GM23338 (cell line): ENCODE measurements around the gene STT3B. TPM values are rescaled to one million over a fixed set of nuclear protein-coding genes. Genes with fewer than 3 reads are reported as not detected.

ENCODE experiments used
- ATAC-seq: fragments of 200-7000 bp; cut with Tn5 transposase; 3 replicates; pipeline ENCODE4 v1.9.1; 2020
- DNase-seq: peaks from one replicate; pipeline ENCODE4 v3.0.0-alpha.2; 2015; ENCODE audit warnings: low spot score
- H2AFZ ChIP-seq: fragments of 200-600 bp; sonication (generic); 2 replicates; pipeline ENCODE4 v1.8.0; 2016; ENCODE audit warnings: antibody characterized with exemption, mild to moderate bottlenecking, moderate library complexity
- H3F3A ChIP-seq: fragments of 200-600 bp; sonication (generic); replicated peaks from 2 replicates; pipeline ENCODE4 v1.8.0; 2017; ENCODE audit warnings: antibody characterized with exemption, mixed run types, low read depth
- H3K27ac ChIP-seq: fragments of 200-600 bp; sonication (generic); 2 replicates; pipeline ENCODE4 v1.6.1; 2016; ENCODE audit warnings: low read depth
- H3K27me3 ChIP-seq: fragments of 200-600 bp; sonication (generic); 2 replicates; pipeline ENCODE4 v1.8.0; 2016; ENCODE audit warnings: mild to moderate bottlenecking, mixed run types, moderate library complexity; ENCODE audit not compliant: insufficient read depth
- H3K36me3 ChIP-seq: fragments of 200-600 bp; sonication (generic); 2 replicates; pipeline ENCODE4 v1.8.0; 2016; ENCODE audit warnings: mild to moderate bottlenecking; ENCODE audit not compliant: insufficient read depth
- H3K4me1 ChIP-seq: fragments of 200-600 bp; sonication (generic); 2 replicates; pipeline ENCODE4 v1.8.0; 2016; ENCODE audit warnings: mild to moderate bottlenecking, moderate library complexity; ENCODE audit not compliant: insufficient read depth
- H3K4me2 ChIP-seq: fragments of 200-600 bp; sonication (generic); 2 replicates; pipeline ENCODE4 v1.7.1; 2017; ENCODE audit warnings: mixed run types
- H3K4me3 ChIP-seq: fragments of 200-600 bp; sonication (generic); 2 replicates; pipeline ENCODE4 v1.6.1; 2016; ENCODE audit warnings: mixed run types
- H3K79me2 ChIP-seq: fragments of 200-600 bp; sonication (generic); replicated peaks from 2 replicates; pipeline ENCODE4 v1.8.0; 2017; ENCODE audit warnings: mild to moderate bottlenecking; ENCODE audit not compliant: insufficient read depth
- H3K9me2 ChIP-seq: fragments of 200-600 bp; sonication (generic); 2 replicates; pipeline ENCODE4 v1.8.0; 2017; ENCODE audit not compliant: insufficient read depth
- H4K20me1 ChIP-seq: fragments of 200-600 bp; sonication (generic); replicated peaks from 2 replicates; pipeline ENCODE4 v1.8.0; 2017; ENCODE audit warnings: mild to moderate bottlenecking; ENCODE audit not compliant: insufficient read depth
- H3K27ac Mint-ChIP-seq: 2 replicates; pipeline ENCODE4 v1.8.0; 2020; ENCODE audit warnings: inconsistent platforms, mild to moderate bottlenecking, moderate library complexity, mixed read lengths
- H3K27me3 Mint-ChIP-seq: 3 replicates; pipeline ENCODE4 v1.8.0; 2022; ENCODE audit warnings: low read depth, mild to moderate bottlenecking, moderate library complexity, mixed read lengths, inconsistent platforms; ENCODE audit not compliant: insufficient read depth, poor library complexity
- H3K36me3 Mint-ChIP-seq: 3 replicates; pipeline ENCODE4 v1.8.0; 2021; ENCODE audit warnings: low read depth, mild to moderate bottlenecking, inconsistent platforms, moderate library complexity, mixed read lengths
- H3K4me1 Mint-ChIP-seq: 3 replicates; pipeline ENCODE4 v1.8.0; 2020; ENCODE audit warnings: mild to moderate bottlenecking, inconsistent platforms, mixed read lengths
- H3K4me3 Mint-ChIP-seq: 3 replicates; pipeline ENCODE4 v1.8.0; 2021; ENCODE audit warnings: moderate library complexity, mild to moderate bottlenecking, inconsistent platforms, mixed read lengths
- H3K9me3 Mint-ChIP-seq: 3 replicates; pipeline ENCODE4 v1.8.0; 2020; ENCODE audit warnings: moderate library complexity, mild to moderate bottlenecking, inconsistent platforms, mixed read lengths
- CREB1 ChIP-seq: fragments of 250-450 bp; sonication (Bioruptor Pico); IDR thresholded peaks from 2 replicates; pipeline ENCODE4 v1.5.0; 2020; ENCODE audit warnings: low read depth, mild to moderate bottlenecking, moderate library complexity
- EZH2 ChIP-seq: fragments of 200-600 bp; sonication (generic); IDR thresholded peaks from one replicate; pipeline ENCODE4 v1.8.0; 2017; ENCODE audit warnings: antibody characterized with exemption, mild to moderate bottlenecking, low read depth; ENCODE audit not compliant: unreplicated experiment
- EZH2phosphoT487 ChIP-seq: fragments of 200-600 bp; sonication (generic); IDR thresholded peaks from one replicate; pipeline ENCODE4 v1.8.1; 2018; ENCODE audit warnings: antibody characterized with exemption; ENCODE audit not compliant: unreplicated experiment
- JUNB ChIP-seq: IDR thresholded peaks from one replicate; pipeline ENCODE4 v1.6.1; 2016; ENCODE audit warnings: antibody characterized with exemption; ENCODE audit not compliant: unreplicated experiment
- NANOG ChIP-seq: IDR thresholded peaks from 2 replicates; pipeline ENCODE4 v1.6.1; 2016; ENCODE audit warnings: antibody characterized with exemption, borderline replicate concordance
- POLR2AphosphoS5 ChIP-seq: IDR thresholded peaks from 2 replicates; pipeline ENCODE4 v1.6.1; 2016; ENCODE audit warnings: antibody characterized with exemption, low read depth
- STAT1 ChIP-seq: IDR thresholded peaks from one replicate; pipeline ENCODE4 v1.6.1; 2016; ENCODE audit warnings: antibody characterized with exemption; ENCODE audit not compliant: unreplicated experiment
- ZNF114 ChIP-seq: fragments of 250-450 bp; sonication (Bioruptor Pico); IDR thresholded peaks from 2 replicates; pipeline ENCODE4 v1.5.0; 2020; ENCODE audit warnings: mild to moderate bottlenecking, moderate library complexity
- ZNF331 ChIP-seq: fragments of 250-450 bp; sonication (Bioruptor Pico); IDR thresholded peaks from 2 replicates; pipeline ENCODE4 v1.5.0; 2020; ENCODE audit warnings: low read depth, mild to moderate bottlenecking, moderate library complexity
- polyA plus RNA-seq: library from polyadenylated mRNA; unstranded; fragments of >200 nt; fragmentation: Nextera tagmentation; extraction: Ambion mirVana; gene quantifications from 2 replicates; pipeline ENCODE4 v1.2.1, GENCODE V29; 2016
- total RNA-seq: library from RNA; depleted of rRNA; stranded (reverse); fragments of >200 nt; shearing (Covaris generic); gene quantifications from 2 replicates; pipeline ENCODE4 v1.2.3, GENCODE V29; 2014
- TF ChIP-seq, protein P1 (sequence below): IDR thresholded peaks from 2 replicates; pipeline ENCODE4 v1.6.1; 2016; ENCODE audit warnings: antibody characterized with exemption
- TF ChIP-seq, protein P2 (sequence below): fragments of 250-450 bp; sonication (Bioruptor Pico); IDR thresholded peaks from 2 replicates; pipeline ENCODE4 v1.5.0; 2020; ENCODE audit warnings: mild to moderate bottlenecking, moderate library complexity
- TF ChIP-seq, protein P3 (sequence below): IDR thresholded peaks from one replicate; pipeline ENCODE4 v1.6.1; 2018; ENCODE audit warnings: antibody characterized with exemption; ENCODE audit not compliant: unreplicated experiment
- TF ChIP-seq, protein P4 (sequence below), 2 experiments: fragments of 200-600 bp in 1 of 2; sonication (generic) in 1 of 2; conservative IDR thresholded peaks; 2 replicates each; pipeline versions ENCODE4 v1.5.1 to v1.6.1; 2016 to 2017; ENCODE audit warnings: antibody characterized with exemption in 2 of 2, low read depth in 2 of 2, mild to moderate bottlenecking in 2 of 2, moderate library complexity in 1 of 2

The STT3B gene
- total and polyA plus RNA-seq, 2 experiments from 2014 or later: 44.1 to 167 TPM

DNA sequence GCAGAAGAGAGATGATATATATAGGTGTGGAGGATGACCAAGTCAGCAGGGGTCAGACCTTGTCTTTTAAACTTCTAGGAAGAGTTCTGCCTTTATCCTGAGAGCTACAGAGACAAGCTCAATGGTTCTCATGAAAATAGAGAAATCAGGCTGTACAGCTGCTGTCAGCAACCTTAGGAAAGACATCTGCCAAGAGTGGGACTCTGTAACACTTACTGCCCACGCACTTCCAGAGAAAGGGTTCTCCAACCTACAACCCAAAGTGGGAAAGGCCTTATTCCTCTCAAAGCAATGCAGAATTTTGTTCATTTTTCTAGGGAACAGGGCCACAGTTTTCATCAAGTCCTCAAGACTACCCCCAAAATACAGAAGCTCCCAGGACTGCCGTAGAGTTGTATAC lies 138.7 kb downstream of the STT3B start:
- H3K4me3 Mint-ChIP-seq: no peak overlapping the region
- H3K27ac Mint-ChIP-seq: no peak overlapping the region
- Histone ChIP-seq H4K20me1 (peaks cover 4% of the 10 kb centered on the region; the same call in 1 of the 2 replicates), H3K27ac (no peak overlapping the region), H3K4me2 (no peak overlapping the region), H3K36me3 (no peaks in the 10 kb centered on the region), H3K27me3 (no peaks in the 10 kb centered on the region), H3K79me2 (peaks cover 2% of the 10 kb centered on the region; the same call in 1 of the 2 replicates), H2AFZ (no peak overlapping the region), H3F3A (no peaks in the 10 kb centered on the region), H3K4me1 (no peaks in the 10 kb centered on the region), H3K4me3 (no peak overlapping the region), H3K9me2 (no peaks in the 10 kb centered on the region)
- DNase-seq (no peak), ATAC-seq (no peak)
- TF ChIP-seq, protein P1, sequence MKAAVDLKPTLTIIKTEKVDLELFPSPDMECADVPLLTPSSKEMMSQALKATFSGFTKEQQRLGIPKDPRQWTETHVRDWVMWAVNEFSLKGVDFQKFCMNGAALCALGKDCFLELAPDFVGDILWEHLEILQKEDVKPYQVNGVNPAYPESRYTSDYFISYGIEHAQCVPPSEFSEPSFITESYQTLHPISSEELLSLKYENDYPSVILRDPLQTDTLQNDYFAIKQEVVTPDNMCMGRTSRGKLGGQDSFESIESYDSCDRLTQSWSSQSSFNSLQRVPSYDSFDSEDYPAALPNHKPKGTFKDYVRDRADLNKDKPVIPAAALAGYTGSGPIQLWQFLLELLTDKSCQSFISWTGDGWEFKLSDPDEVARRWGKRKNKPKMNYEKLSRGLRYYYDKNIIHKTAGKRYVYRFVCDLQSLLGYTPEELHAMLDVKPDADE: no peak
- no peak for TF ChIP-seq JUNB
- no peak for TF ChIP-seq EZH2phosphoT487
- TF ChIP-seq ZNF331 (CRISPR knock-in tag): no peak
- TF ChIP-seq CREB1 (CRISPR knock-in tag): no peak
- no peak for TF ChIP-seq ZNF114
- TF ChIP-seq, protein P2, sequence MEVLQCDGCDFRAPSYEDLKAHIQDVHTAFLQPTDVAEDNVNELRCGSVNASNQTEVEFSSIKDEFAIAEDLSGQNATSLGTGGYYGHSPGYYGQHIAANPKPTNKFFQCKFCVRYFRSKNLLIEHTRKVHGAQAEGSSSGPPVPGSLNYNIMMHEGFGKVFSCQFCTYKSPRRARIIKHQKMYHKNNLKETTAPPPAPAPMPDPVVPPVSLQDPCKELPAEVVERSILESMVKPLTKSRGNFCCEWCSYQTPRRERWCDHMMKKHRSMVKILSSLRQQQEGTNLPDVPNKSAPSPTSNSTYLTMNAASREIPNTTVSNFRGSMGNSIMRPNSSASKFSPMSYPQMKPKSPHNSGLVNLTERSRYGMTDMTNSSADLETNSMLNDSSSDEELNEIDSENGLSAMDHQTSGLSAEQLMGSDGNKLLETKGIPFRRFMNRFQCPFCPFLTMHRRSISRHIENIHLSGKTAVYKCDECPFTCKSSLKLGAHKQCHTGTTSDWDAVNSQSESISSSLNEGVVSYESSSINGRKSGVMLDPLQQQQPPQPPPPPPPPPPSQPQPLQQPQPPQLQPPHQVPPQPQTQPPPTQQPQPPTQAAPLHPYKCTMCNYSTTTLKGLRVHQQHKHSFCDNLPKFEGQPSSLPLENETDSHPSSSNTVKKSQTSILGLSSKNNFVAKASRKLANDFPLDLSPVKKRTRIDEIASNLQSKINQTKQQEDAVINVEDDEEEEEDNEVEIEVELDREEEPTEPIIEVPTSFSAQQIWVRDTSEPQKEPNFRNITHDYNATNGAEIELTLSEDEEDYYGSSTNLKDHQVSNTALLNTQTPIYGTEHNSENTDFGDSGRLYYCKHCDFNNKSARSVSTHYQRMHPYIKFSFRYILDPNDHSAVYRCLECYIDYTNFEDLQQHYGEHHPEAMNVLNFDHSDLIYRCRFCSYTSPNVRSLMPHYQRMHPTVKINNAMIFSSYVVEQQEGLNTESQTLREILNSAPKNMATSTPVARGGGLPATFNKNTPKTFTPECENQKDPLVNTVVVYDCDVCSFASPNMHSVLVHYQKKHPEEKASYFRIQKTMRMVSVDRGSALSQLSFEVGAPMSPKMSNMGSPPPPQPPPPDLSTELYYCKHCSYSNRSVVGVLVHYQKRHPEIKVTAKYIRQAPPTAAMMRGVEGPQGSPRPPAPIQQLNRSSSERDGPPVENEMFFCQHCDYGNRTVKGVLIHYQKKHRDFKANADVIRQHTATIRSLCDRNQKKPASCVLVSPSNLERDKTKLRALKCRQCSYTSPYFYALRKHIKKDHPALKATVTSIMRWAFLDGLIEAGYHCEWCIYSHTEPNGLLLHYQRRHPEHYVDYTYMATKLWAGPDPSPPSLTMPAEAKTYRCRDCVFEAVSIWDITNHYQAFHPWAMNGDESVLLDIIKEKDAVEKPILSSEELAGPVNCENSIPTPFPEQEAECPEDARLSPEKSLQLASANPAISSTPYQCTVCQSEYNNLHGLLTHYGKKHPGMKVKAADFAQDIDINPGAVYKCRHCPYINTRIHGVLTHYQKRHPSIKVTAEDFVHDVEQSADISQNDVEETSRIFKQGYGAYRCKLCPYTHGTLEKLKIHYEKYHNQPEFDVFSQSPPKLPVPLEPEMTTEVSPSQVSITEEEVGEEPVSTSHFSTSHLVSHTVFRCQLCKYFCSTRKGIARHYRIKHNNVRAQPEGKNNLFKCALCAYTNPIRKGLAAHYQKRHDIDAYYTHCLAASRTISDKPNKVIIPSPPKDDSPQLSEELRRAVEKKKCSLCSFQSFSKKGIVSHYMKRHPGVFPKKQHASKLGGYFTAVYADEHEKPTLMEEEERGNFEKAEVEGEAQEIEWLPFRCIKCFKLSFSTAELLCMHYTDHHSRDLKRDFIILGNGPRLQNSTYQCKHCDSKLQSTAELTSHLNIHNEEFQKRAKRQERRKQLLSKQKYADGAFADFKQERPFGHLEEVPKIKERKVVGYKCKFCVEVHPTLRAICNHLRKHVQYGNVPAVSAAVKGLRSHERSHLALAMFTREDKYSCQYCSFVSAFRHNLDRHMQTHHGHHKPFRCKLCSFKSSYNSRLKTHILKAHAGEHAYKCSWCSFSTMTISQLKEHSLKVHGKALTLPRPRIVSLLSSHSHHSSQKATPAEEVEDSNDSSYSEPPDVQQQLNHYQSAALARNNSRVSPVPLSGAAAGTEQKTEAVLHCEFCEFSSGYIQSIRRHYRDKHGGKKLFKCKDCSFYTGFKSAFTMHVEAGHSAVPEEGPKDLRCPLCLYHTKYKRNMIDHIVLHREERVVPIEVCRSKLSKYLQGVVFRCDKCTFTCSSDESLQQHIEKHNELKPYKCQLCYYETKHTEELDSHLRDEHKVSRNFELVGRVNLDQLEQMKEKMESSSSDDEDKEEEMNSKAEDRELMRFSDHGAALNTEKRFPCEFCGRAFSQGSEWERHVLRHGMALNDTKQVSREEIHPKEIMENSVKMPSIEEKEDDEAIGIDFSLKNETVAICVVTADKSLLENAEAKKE (CRISPR knock-in tag): no peak
- no peak for TF ChIP-seq NANOG
- TF ChIP-seq, protein P3, sequence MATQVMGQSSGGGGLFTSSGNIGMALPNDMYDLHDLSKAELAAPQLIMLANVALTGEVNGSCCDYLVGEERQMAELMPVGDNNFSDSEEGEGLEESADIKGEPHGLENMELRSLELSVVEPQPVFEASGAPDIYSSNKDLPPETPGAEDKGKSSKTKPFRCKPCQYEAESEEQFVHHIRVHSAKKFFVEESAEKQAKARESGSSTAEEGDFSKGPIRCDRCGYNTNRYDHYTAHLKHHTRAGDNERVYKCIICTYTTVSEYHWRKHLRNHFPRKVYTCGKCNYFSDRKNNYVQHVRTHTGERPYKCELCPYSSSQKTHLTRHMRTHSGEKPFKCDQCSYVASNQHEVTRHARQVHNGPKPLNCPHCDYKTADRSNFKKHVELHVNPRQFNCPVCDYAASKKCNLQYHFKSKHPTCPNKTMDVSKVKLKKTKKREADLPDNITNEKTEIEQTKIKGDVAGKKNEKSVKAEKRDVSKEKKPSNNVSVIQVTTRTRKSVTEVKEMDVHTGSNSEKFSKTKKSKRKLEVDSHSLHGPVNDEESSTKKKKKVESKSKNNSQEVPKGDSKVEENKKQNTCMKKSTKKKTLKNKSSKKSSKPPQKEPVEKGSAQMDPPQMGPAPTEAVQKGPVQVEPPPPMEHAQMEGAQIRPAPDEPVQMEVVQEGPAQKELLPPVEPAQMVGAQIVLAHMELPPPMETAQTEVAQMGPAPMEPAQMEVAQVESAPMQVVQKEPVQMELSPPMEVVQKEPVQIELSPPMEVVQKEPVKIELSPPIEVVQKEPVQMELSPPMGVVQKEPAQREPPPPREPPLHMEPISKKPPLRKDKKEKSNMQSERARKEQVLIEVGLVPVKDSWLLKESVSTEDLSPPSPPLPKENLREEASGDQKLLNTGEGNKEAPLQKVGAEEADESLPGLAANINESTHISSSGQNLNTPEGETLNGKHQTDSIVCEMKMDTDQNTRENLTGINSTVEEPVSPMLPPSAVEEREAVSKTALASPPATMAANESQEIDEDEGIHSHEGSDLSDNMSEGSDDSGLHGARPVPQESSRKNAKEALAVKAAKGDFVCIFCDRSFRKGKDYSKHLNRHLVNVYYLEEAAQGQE: no peak
- TF ChIP-seq POLR2AphosphoS5: no peak
- TF ChIP-seq STAT1: no peak
- no peak for TF ChIP-seq EZH2
- TF ChIP-seq, protein P4, sequence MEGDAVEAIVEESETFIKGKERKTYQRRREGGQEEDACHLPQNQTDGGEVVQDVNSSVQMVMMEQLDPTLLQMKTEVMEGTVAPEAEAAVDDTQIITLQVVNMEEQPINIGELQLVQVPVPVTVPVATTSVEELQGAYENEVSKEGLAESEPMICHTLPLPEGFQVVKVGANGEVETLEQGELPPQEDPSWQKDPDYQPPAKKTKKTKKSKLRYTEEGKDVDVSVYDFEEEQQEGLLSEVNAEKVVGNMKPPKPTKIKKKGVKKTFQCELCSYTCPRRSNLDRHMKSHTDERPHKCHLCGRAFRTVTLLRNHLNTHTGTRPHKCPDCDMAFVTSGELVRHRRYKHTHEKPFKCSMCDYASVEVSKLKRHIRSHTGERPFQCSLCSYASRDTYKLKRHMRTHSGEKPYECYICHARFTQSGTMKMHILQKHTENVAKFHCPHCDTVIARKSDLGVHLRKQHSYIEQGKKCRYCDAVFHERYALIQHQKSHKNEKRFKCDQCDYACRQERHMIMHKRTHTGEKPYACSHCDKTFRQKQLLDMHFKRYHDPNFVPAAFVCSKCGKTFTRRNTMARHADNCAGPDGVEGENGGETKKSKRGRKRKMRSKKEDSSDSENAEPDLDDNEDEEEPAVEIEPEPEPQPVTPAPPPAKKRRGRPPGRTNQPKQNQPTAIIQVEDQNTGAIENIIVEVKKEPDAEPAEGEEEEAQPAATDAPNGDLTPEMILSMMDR (conservative IDR thresholded peaks at IDR 0.05; ENCODE audit: low read depth in 2 of 2): no peak
- peaks cover 16% of the 10 kb centered on the region for H3K4me1 Mint-ChIP-seq
- peaks cover 52% of the 10 kb centered on the region for H3K36me3 Mint-ChIP-seq
- no peaks in the 10 kb centered on the region for H3K9me3 Mint-ChIP-seq
- H3K27me3 Mint-ChIP-seq: no peaks in the 10 kb centered on the region
